Keratinocyte (primary cell): ENCODE results near the gene EXOC4. TPM values are rescaled to one million over a fixed set of nuclear protein-coding genes. Genes with fewer than 3 reads are reported as not detected.

ENCODE experiments used
- DNase-seq: peaks from one replicate; pipeline ENCODE4 v3.0.0-alpha.2; 2011; ENCODE audit warnings: low read depth, missing footprints, low spot score
- FAIRE-seq: peaks from 2 replicates; lab custom pipeline; 2011; peaks lifted over from hg19 to GRCh38; lab: Jason Lieb, UNC
- H2AFZ ChIP-seq: 2 replicates; pipeline ENCODE4 v1.6.0; 2012; ENCODE audit warnings: low read length, control low read depth, inconsistent platforms; ENCODE audit not compliant: control insufficient read depth
- H3K27ac ChIP-seq: 2 replicates; pipeline ENCODE4 v1.5.1; 2011; ENCODE audit warnings: low read length; ENCODE audit not compliant: control insufficient read depth, insufficient read depth
- H3K27me3 ChIP-seq: 3 replicates; pipeline ENCODE4 v1.6.0; 2011; ENCODE audit warnings: low read length; ENCODE audit not compliant: control insufficient read depth, insufficient read depth; ENCODE audit errors: extremely low read depth
- H3K36me3 ChIP-seq, 2 experiments: 2 replicates in 1 of 2; 3 replicates in 1 of 2; pipeline ENCODE4 v1.5.1; 2011; ENCODE audit warnings: low read length in 2 of 2, mild to moderate bottlenecking in 1 of 2; ENCODE audit not compliant: control insufficient read depth in 2 of 2, insufficient read depth in 2 of 2; ENCODE audit errors: extremely low read depth in 1 of 2
- H3K4me1 ChIP-seq: 3 replicates; pipeline ENCODE4 v1.5.1; 2011; ENCODE audit warnings: low read length; ENCODE audit not compliant: control insufficient read depth, insufficient read depth; ENCODE audit errors: extremely low read depth
- H3K4me2 ChIP-seq: 3 replicates; pipeline ENCODE4 v1.6.0; 2011; ENCODE audit warnings: low read depth, low read length; ENCODE audit not compliant: control insufficient read depth, insufficient read depth; ENCODE audit errors: extremely low read depth
- H3K4me3 ChIP-seq, 3 experiments: fragments of 200-600 bp in 1 of 3; sonication (generic) in 1 of 3; 2 replicates in 2 of 3; 3 replicates in 1 of 3; pipeline ENCODE4 v1.5.1; 2011 to 2016; ENCODE audit warnings: low read length in 3 of 3, mild to moderate bottlenecking in 3 of 3, control low read depth in 2 of 3, inconsistent platforms in 1 of 3, low read depth in 1 of 3, mixed read lengths in 1 of 3, mixed run types in 1 of 3, moderate library complexity in 1 of 3; ENCODE audit not compliant: control insufficient read depth in 2 of 3, insufficient read depth in 2 of 3; ENCODE audit errors: extremely low read depth in 1 of 3
- H3K79me2 ChIP-seq: 2 replicates; pipeline ENCODE4 v1.6.0; 2012; ENCODE audit warnings: low read length; ENCODE audit not compliant: control insufficient read depth, insufficient read depth
- H3K9ac ChIP-seq: 3 replicates; pipeline ENCODE4 v1.6.0; 2011; ENCODE audit warnings: low read length; ENCODE audit not compliant: control insufficient read depth, insufficient read depth; ENCODE audit errors: extremely low read depth
- H3K9me1 ChIP-seq: 3 replicates; pipeline ENCODE4 v1.6.0; 2011; ENCODE audit warnings: low read length; ENCODE audit not compliant: control insufficient read depth, insufficient read depth; ENCODE audit errors: extremely low read depth
- H3K9me3 ChIP-seq: 2 replicates; pipeline ENCODE4 v1.5.1; 2012; ENCODE audit warnings: low read depth, low read length; ENCODE audit not compliant: control insufficient read depth
- H4K20me1 ChIP-seq: 3 replicates; pipeline ENCODE4 v1.6.0; 2011; ENCODE audit warnings: low read length; ENCODE audit not compliant: control insufficient read depth, insufficient read depth; ENCODE audit errors: extremely low read depth
- CTCF ChIP-seq, 3 experiments: IDR thresholded peaks in 1 of 3; conservative IDR thresholded peaks in 1 of 3; optimal IDR thresholded peaks in 1 of 3; 2 replicates in 2 of 3; 3 replicates in 1 of 3; pipeline versions ENCODE3 to v1.5.1; 2011; ENCODE audit warnings: low read length in 3 of 3, mild to moderate bottlenecking in 3 of 3, moderate library complexity in 2 of 3, control low read depth in 1 of 3, inconsistent platforms in 1 of 3; ENCODE audit not compliant: insufficient read depth in 2 of 3; ENCODE audit errors: extremely low read depth in 1 of 3
- EZH2 ChIP-seq: IDR thresholded peaks from one replicate; pipeline ENCODE4 v1.6.1; 2012; ENCODE audit warnings: inconsistent platforms, mild to moderate bottlenecking, low read length, moderate library complexity
- dilution Hi-C: fragments of 300-500 bp; cut with MboI; formaldehyde crosslinking; loops from one replicate; pipeline ENCODE4 v1.7.0; 2020; ENCODE audit warnings: low sequenced_read_pairs; ENCODE audit not compliant: extremely low pct_ligation_motif_present
- polyA plus RNA-seq, 5 experiments: library from polyadenylated mRNA; depleted of rRNA in 3 of 5; stranded (reverse) in 3 of 5; stranded (forward) in 1 of 5; unstranded in 1 of 5; fragments of >200 nt; gene quantifications; 1 replicate in 1 of 5; 2 replicates in 3 of 5; 3 replicates in 1 of 5; pipeline versions ENCODE4 v1.2.1 to v1.2.3, GENCODE V29; 2011 to 2012; ENCODE audit warnings: missing spikeins in 2 of 5, low read depth in 1 of 5, low replicate concordance in 1 of 5

Gene EXOC4
- polyA plus RNA-seq, 1 donor (not counting 4 experiments of a cell fraction or from before 2014, with no cell fraction given) = 52.6 TPM

GRCh38 chr7:133748443-133749407, 495.8 kb downstream of the EXOC4 start:
- H3K4me2 ChIP-seq = no peak overlapping the region
- no peak overlapping the region for H2AFZ ChIP-seq
- dilution Hi-C loops = no loop called here
- FAIRE-seq = no peak
- no peak overlapping the region for H3K4me3 ChIP-seq
- no peaks in the 10 kb centered on the region for H3K9me3 ChIP-seq
- H3K27me3 ChIP-seq = no peaks in the 10 kb centered on the region
- peaks cover 17% of the 10 kb centered on the region for H3K4me1 ChIP-seq
- H3K27ac ChIP-seq = no peak overlapping the region
- TF ChIP-seq EZH2 = no peak
- TF ChIP-seq CTCF (optimal IDR thresholded peaks at IDR 0.05 in 1 of 3, IDR thresholded peaks at IDR 0.05 in 1 of 3, conservative IDR thresholded peaks at IDR 0.05 in 1 of 3; ENCODE audit: extremely low read depth in 1 of 3, insufficient read depth in 2 of 3, low read length in 3 of 3) = no peak
- H3K36me3 ChIP-seq = no peaks in the 10 kb centered on the region
- no peaks in the 10 kb centered on the region for H3K79me2 ChIP-seq
- DNase-seq = no peak
- no peaks in the 10 kb centered on the region for H4K20me1 ChIP-seq
- H3K9ac ChIP-seq = no peak overlapping the region
- no peaks in the 10 kb centered on the region for H3K9me1 ChIP-seq

GRCh38 chr7:133750287-133750686, 497.4 kb downstream of the EXOC4 start:
- Histone ChIP-seq H3K9me3 (no peaks in the 10 kb centered on the region), H3K27me3 (no peaks in the 10 kb centered on the region), H4K20me1 (no peaks in the 10 kb centered on the region), H2AFZ (no peak overlapping the region), H3K36me3 (no peaks in the 10 kb centered on the region), H3K9ac (no peak overlapping the region), H3K4me2 (no peak overlapping the region), H3K4me3 (no peak overlapping the region), H3K79me2 (no peaks in the 10 kb centered on the region), H3K27ac (no peak overlapping the region), H3K4me1 (peaks cover 24% of the 10 kb centered on the region), H3K9me1 (no peaks in the 10 kb centered on the region)
- dilution Hi-C loops = no loop called here
- DNase-seq = no peak
- TF ChIP-seq CTCF (optimal IDR thresholded peaks at IDR 0.05 in 1 of 3, IDR thresholded peaks at IDR 0.05 in 1 of 3, conservative IDR thresholded peaks at IDR 0.05 in 1 of 3; ENCODE audit: extremely low read depth in 1 of 3, insufficient read depth in 2 of 3, low read length in 3 of 3) (no peak), EZH2 (no peak)
- FAIRE-seq = no peak
